ENCODE measurements around the gene DNAJB11. TPM values are rescaled to one million over a fixed set of nuclear protein-coding genes. Genes with fewer than 3 reads are reported as not detected.
A peak's percentile ranks its signal among the peaks of the same experiment; 100 is the strongest.

DNAJB11 gene
- total RNA-seq, 1 experiment from 2014 or later = 34.0 TPM

DNA sequence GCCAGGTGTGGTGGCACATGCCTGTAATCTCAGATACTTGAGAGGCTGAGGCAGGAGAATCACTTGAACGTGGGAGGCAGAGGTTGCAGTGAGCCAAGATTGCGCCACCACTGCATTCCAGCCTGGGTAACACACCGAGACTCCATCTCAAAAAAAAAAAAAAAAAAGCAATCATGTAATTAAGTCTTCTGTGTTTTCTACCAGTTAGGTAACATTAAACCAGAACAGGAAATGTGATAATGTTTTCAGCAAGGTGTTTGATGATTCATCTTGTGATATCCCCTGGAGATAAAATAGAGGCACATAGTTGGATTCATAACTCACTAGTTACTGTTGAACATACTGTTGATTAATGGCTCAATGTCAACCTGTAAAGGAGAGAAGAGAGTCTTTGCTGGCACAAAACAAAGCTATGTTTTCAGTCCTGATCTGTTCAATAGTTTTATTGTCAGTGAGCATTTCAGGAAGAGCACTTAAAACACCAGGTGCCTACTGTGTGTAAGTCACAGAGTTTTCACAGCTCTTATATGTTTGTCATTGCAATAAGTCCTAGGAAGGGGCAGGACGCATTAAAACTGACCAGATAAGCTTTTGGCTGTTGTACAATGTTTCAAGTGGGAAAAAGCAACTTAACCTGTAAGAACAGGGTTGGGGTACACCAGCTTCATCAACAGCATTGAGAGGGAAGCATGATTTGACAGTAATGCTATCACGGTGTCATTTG lies 19.5 kb downstream of the DNAJB11 start:
- peak; percentile 86 for DNase-seq (ENCODE audit: low read depth)
- in situ Hi-C loops (cut with HindIII; ENCODE audit: low pct_unique_long_range_greater_than_20kb, low sequenced_read_pairs) = no loop called here

DNA sequence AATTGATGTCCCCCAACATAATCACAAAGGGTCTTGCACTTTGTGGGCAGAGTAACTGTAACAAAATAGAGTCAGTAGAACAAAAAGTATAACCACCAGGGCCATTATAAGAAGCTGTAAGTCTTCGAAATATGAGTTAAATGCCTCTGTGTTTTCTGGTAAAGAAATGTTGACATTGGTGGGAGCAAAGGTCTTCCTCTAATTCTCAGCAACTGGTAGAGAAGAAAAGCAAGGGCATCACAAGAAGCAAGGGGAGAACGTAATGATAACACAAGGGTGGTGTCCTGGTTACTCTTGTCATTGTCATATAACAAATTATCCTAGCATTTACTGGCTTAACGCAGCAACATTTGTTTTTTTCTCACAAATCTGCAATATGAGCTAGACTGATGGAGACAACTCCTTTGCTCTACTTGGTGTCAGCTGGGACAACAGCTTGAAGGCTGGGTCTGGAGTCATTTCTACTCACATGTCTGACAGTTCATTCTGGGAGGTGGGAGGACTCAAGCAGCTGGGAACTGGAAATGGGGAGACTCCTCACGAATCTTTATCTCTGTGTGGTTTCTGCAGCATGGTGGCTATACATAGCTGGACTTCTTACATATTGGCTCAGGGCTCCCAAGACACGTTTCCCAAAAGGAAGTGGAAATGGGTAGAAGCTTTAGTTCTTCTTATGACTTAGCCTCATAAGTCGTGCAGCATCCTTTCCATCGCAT lies 20.2 kb downstream of the DNAJB11 start:
- in situ Hi-C loops (cut with HindIII; ENCODE audit: low pct_unique_long_range_greater_than_20kb, low sequenced_read_pairs) = no loop called here
- no peak for DNase-seq (ENCODE audit: low read depth)

DNA sequence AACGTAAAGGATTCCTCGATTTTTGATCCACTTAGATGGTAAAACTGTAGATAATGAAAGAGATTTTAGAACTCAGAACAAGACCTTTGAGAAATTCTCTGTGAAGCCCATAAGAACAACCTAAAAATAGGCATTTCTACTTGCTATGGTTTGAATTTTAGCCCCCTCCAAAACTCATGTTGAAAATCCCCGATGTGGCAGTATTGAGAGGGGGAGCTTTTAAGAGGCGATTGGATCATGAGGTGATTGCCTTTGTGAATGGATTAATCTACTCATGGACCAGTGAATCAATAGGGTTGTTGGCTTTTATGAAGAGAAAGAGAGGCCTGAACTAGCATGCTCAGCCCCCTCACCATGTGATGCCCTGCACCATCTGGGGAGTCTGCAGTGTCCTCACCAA lies 22.2 kb downstream of the DNAJB11 start:
- in situ Hi-C loops (cut with HindIII; ENCODE audit: low pct_unique_long_range_greater_than_20kb, low sequenced_read_pairs) = no loop called here
- DNase-seq (ENCODE audit: low read depth) = no peak

DNA sequence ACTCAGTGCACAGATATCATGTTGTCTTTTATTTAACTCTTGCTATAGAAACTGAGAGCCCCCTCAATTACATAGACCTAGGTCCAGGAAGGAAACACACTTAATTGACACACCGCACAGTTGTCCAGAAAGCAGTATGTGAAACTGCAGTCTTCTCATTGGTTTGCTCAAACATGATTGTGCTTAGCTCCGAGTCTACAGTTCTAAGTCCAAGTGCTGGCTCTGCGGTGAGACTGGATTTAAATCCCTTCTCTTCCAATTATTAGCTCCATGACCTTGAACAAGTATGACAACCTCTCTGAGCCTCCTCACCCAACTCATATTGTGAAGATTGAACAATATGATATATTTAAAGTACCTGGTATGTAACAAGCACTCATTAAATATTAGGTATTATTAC lies 23.3 kb downstream of the DNAJB11 start:
- in situ Hi-C loops (cut with HindIII; ENCODE audit: low pct_unique_long_range_greater_than_20kb, low sequenced_read_pairs) = no loop called here

DNA sequence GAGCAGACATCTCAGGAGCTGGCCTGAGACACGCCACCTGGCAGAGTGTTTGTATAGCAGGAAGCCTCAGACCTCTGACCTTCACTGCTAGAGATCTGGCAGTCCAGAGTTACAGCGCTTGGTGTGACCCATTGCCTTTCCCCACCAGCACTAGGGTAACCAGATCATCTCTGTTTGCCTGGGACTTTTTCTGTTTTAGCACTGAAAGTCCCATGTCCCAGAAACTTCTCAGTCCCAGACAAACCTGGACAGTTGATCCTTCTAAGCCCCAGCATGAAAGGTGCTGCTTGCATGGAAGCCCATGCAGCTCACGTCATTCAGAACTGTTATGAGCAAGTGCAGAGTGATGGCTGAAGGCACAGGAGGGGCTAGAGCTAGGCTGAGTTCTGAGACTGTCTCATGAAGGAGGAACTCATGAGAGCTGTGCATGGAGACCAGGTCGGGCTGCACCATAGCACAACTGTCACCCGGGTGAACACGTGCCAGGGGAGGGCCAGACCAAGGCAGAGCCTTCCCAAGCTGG lies 24.1 kb downstream of the DNAJB11 start:
- in situ Hi-C loops (cut with HindIII; ENCODE audit: low pct_unique_long_range_greater_than_20kb, low sequenced_read_pairs) = no loop called here
- no peak for DNase-seq (ENCODE audit: low read depth)

More for the DNA sequence above, 23.3 kb downstream of the DNAJB11 start:
- no peak for DNase-seq (ENCODE audit: low read depth)

DNA sequence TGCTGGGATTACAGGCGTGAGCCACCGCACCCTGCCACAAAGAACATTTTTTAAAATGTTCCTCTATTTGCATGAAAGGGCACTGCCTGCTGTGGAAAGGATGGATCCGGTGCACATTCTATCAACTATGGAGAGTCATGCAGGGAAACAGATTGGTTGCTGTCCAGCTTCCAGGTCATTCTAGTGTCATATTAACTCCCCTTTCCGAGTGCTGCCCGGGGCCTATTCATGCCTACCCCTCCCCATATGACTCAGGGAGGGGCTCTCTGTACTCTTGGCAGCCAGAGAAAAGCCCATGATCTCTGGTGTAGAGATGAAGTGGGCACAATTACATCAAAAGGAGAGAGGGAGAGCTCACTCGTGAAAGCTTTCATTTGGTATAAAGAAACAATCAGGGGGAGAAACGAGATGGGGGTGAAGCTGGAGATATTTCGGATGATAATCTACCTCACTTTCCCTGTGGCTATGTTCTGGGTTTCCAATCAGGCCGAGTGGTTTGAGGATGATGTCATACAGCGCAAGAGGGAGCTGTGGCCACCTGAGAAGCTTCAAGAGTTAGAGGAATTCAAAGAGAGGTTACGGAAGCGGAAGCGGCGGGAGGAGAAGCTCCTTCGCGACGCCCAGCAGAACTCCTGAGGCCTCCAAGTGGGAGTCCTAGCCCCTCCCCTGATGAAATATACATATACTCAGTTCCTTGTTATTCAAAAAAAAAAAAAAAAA lies 26.2 kb downstream of the DNAJB11 start:
- peak; percentile 14 for DNase-seq (ENCODE audit: low read depth)

DNA sequence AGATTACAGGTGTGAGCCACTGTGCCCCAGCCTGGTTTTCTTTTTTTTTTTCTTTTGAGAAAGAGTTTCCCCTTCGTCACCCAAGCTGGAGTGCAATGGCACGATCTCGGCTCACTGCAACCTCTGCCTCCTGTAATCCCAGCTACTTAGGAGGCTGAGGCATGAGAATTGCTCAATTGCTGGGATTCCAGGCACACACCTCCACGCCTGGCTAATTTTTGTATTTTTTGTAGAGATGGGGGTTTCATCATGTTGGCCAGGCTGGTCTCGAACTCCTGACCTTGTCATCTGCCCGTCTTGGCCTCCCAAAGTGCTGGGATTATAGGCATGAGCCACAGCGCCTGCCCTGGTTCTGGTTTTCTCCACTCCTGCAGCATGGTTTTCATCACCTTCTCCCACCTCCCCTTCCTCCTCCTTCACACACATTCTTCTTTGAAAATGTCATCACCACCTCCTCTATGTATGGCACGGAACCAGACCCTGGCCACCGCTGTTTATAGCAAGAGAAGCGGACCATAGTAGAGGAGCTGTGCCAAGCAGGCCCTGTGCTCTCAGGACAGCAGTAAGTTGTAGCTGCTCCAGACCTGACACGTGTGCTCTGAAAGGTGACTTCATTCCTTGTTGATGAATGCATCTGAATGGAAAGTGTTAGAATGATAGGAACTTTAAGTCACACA lies 27.7 kb downstream of the DNAJB11 start:
- peak; percentile 93 for DNase-seq (ENCODE audit: low read depth)
- in situ Hi-C loops (cut with HindIII; ENCODE audit: low pct_unique_long_range_greater_than_20kb, low sequenced_read_pairs) = no loop called here

More for the DNA sequence above, 26.2 kb downstream of the DNAJB11 start:
- in situ Hi-C loops (cut with HindIII; ENCODE audit: low pct_unique_long_range_greater_than_20kb, low sequenced_read_pairs) = no loop called here

DNA sequence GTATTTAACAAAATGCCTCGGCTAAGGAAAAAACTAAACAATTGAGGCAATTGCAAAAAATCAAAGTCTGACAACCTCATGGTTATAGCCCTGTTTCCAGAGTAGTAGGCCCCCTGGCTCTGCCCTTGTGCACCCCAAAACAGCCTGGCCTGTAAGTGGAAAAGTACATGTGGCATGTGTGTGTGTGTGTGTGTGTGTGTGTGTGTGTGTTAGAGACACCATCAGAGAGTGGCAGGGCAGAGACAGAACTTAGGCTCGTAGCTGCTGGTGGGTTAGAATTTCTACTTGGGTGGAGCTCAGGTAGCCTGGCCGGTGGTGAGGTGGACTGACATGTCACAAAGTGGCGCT lies 28.2 kb downstream of the DNAJB11 start:
- DNase-seq (ENCODE audit: low read depth) = peak; percentile 52
- in situ Hi-C loops (cut with HindIII; ENCODE audit: low pct_unique_long_range_greater_than_20kb, low sequenced_read_pairs) = no loop called here

DNA sequence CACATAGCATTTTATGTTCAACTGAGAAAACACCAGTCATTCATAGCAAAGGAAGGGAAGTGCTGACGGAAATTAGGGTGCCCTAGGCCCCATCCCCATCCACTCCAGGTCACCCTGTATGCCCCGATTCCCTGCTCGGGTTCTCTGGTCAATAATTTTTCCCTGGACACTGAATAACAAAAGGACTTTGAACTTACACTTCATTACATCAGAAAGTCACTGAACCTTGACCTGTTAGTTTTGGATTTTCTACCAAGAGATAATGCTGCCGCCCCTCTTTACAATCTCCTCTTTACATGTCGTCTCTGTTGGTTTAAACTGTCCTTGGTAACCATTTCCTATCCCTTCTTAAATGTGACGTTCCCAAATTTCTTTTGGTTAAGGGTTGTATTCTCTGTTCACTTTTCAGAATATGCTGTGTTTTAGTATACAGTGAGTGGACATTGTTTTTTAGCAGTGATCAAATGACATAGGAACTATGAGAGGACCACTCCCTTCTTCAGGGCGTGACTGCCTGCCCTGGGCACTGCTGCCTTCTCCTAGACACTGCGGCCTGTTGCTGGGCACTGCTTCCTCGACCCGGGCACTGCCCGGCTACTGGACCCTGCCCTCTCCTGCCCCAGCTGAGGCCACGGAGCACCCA lies 28.7 kb downstream of the DNAJB11 start:
- in situ Hi-C loops (cut with HindIII; ENCODE audit: low pct_unique_long_range_greater_than_20kb, low sequenced_read_pairs) = no loop called here
- peak; percentile 63 for DNase-seq (ENCODE audit: low read depth)

DNA sequence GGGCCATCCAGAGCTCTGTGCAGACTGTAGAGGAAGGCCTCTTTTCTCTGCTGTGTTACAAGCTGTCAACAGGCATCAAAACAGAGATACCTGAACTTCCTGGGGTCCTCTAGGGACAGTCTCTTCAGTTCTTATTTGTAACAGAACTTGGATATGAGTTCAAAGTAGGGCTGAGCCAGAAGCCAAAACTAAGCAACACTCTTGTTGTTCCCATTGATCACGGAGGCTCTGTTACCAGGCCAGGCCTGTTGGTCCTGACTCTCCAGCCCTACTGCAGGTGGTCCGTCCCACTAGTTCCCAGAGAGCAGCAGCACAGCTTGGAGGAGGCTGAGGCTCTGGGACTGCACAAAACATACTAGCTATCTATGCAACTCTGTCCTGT lies 29.3 kb downstream of the DNAJB11 start:
- in situ Hi-C loops (cut with HindIII; ENCODE audit: low pct_unique_long_range_greater_than_20kb, low sequenced_read_pairs) = no loop called here
- DNase-seq (ENCODE audit: low read depth) = no peak

DNA sequence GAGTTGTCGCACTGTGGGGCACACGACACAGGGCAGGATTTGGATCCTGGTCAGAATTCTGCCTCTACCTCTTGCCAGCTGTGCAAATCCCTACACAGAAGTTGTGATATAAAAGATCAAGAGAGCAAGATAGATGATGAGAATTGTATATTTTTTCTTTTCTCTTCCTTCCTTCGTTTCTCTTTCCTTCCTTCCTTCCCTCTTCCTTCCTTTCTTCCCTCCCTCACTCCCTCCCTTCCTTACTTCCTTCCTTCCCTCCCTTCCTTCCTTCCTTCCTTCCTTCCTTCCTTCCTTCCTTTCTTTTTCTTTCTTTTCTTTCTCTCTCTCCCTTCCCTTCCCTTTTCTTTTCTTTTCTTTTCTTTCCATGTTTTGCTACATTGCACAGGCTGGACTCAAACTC lies 30.4 kb downstream of the DNAJB11 start:
- no peak for DNase-seq (ENCODE audit: low read depth)
- in situ Hi-C loops (cut with HindIII; ENCODE audit: low pct_unique_long_range_greater_than_20kb, low sequenced_read_pairs) = no loop called here

DNA sequence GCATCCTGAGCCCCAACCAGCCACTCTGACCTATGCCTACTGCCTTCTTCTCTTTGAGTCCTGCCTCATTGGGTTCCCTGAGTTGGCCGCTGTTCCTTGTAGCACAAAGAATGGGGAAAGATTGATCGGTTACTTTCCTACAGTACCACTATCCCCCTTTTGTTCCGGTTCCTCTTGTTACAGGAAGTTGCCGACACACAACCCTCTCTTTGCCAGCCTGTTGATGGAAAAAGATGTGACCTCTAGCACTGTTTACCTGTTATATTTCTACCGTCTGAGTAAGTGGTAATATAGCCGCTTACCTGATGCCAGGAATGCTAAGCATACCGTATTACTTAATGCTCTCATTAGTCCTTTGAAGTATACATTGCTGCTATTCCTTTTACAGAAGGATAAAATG lies 32.6 kb downstream of the DNAJB11 start:
- in situ Hi-C loops (cut with HindIII; ENCODE audit: low pct_unique_long_range_greater_than_20kb, low sequenced_read_pairs) = no loop called here
- DNase-seq (ENCODE audit: low read depth) = no peak

DNA sequence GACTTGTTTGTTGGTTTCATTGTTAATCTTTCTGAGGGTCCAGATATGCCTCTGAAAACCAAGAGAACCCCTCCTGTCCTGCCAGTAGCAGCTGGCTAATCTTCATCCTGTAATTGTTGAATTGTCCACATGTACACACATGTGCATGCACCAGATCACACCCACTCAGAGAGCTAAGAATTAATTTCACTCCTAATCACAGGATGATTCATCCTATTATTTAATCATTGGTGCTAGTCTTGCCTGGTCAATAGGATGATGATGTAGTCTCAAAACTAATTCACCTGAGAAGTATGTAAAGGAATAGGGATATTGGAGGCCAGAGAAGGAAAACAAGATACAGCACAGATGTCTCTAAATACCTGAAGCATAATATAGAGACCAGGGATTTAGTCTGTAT lies 34.6 kb downstream of the DNAJB11 start:
- in situ Hi-C loops (cut with HindIII; ENCODE audit: low pct_unique_long_range_greater_than_20kb, low sequenced_read_pairs) = no loop called here
- DNase-seq (ENCODE audit: low read depth) = no peak

DNA sequence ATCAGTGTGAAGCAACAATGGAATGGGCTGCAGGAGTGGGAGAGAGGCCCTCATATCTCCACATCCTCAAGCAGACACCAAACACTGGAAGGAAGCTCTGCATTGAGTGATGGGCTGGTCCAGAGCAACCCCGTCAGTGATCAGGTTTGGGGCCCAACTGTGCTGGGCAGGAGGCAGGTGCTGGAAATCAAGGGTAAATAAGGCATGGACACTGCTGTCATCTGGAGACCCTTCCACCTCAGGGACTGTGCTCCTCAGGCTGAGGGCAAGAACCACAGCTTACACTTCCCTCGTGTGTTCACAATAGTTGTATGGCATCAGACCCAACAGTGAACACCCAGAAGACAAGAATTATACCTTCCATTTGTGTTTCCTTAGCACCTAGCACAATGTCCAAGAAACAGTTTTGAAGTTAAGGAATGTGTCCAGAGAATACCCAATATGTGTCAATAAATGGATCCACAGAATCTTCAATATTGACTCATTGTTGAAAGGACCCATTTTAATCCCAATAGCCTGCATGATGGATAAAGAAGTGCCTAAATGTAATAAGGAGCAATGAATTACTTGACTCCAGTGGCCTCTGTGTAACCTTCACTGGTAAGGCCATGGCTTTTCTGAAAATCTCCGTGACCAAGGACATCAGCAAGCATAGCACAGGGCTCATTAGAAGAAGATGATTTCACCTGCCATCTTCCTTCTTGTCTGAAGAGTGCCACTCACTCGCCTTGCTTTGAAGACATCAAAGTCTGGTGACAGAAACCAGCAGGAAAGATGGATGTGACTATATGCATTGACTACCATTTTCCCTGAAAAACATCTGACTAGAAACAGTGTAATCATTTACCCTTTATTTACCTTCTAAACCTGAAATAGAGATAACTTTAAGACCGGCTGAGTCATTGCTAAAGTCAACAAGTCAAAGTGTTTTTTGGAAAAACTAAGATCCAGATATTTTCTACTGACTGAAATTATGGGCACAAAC lies 35.3 kb downstream of the DNAJB11 start:
- in situ Hi-C loops (cut with HindIII; ENCODE audit: low pct_unique_long_range_greater_than_20kb, low sequenced_read_pairs) = no loop called here
- DNase-seq (ENCODE audit: low read depth) = peak; percentile 50

DNA sequence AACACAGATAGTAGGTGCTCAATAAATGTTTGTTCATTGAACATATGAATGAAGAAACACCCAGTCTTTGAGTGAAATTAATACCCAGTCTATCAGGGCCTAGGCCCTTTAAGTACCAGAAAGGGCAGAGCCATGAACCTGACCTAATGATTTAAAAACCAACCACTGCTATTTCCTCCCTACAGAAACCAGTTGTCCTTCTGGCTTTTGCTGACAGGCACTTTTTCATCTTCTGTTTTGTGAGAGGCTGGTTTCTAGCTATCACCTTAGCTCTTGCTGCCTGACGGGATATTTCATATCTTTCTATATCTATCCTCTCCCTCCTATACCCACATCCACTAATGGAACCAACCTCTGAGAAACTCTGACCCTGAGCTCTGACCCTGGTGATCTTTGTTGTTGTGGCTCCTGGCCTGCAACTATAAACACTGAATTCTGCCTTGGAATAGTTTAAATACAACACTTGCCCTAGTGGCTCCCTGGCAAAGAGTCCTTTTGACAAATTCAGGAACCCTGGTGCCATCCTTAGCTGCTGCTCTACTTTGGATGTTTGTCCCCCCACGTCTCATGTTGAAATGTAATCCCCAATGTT lies 38.2 kb downstream of the DNAJB11 start:
- in situ Hi-C loops (cut with HindIII; ENCODE audit: low pct_unique_long_range_greater_than_20kb, low sequenced_read_pairs) = no loop called here
- no peak for DNase-seq (ENCODE audit: low read depth)

DNA sequence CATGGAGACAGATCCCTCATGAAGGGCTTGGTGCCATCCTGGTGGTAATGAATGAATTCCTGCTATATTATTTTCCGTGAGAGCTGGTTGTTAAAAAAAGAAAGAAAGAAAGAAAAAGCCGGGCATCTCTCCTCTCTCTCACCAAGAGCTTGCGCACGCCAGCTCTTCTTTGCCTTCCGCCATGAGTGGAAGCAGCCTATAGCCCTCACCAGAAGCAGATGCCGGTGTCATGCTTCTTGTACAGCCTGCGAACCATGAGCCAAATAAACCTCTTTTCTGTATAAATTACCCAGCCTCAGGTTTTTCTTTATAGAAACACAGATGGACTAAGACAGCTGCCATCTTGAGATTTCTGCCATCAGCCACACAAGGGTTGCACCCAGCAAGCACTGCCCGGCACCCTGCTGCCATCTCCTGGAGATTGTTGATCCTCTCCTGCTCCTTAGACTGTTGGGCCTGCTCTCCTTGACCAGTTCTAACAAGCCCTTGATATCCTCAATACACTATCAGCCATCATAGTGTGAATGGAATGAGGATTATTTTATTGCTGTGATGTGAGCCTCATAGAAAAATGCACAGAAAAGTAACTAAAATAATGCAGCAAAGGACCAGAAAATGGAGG lies 38.8 kb downstream of the DNAJB11 start:
- in situ Hi-C loops (cut with HindIII; ENCODE audit: low pct_unique_long_range_greater_than_20kb, low sequenced_read_pairs) = no loop called here
- peak; percentile 23 for DNase-seq (ENCODE audit: low read depth)

Measured in Caki2 (cell line).